AG10803 (cell line): ENCODE data around the gene GNG7.
"Not testable (repeated sequence)": the region's sequence is repeated elsewhere in the genome, so short reads cannot be mapped to it uniquely, and the experiment has no call there.

ENCODE experiments used
- DNase-seq: peaks from one replicate; pipeline ENCODE4 v3.0.0; 2010; ENCODE audit warnings: low read depth
- H3K4me3 ChIP-seq: 2 replicates; pipeline ENCODE4 v1.5.1; 2011; ENCODE audit warnings: mild to moderate bottlenecking, low read length, control low read depth
- CTCF ChIP-seq: conservative IDR thresholded peaks from 2 replicates; pipeline ENCODE4 v1.5.1; 2011; ENCODE audit warnings: mild to moderate bottlenecking, low read length, control low read depth, inconsistent platforms

GNG7 gene

GRCh38 chr19:2573916-2574315 lies 128.6 kb downstream of the GNG7 start:
- TF ChIP-seq CTCF: no peak
- no peak overlapping the region for H3K4me3 ChIP-seq
- no peak for DNase-seq

- H3K4me3 ChIP-seq, DNase-seq: not testable (repeated sequence)
Measured at GRCh38 chr19:2572152-2572551, 130.3 kb downstream of the GNG7 start.

- no peak for TF ChIP-seq CTCF
- no peak overlapping the region for H3K4me3 ChIP-seq
- DNase-seq: no peak
Measured at GRCh38 chr19:2569596-2570465, 132.7 kb downstream of the GNG7 start.

GRCh38 chr19:2567996-2568395 lies 134.5 kb downstream of the GNG7 start:
- H3K4me3 ChIP-seq: no peak overlapping the region
- no peak for DNase-seq
- no peak for TF ChIP-seq CTCF

GRCh38 chr19:2567580-2567979 lies 134.9 kb downstream of the GNG7 start:
- no peak for DNase-seq
- H3K4me3 ChIP-seq: no peak overlapping the region
- no peak for TF ChIP-seq CTCF

- DNase-seq, H3K4me3 ChIP-seq: not testable (repeated sequence)
Measured at GRCh38 chr19:2563546-2563945, 138.9 kb downstream of the GNG7 start.

GRCh38 chr19:2561895-2562294 lies 140.6 kb downstream of the GNG7 start:
- no peak for TF ChIP-seq CTCF
- DNase-seq: no peak
- H3K4me3 ChIP-seq: no peak overlapping the region

- no peak for TF ChIP-seq CTCF
- no peak overlapping the region for H3K4me3 ChIP-seq
- no peak for DNase-seq
Measured at GRCh38 chr19:2561221-2561620, 141.3 kb downstream of the GNG7 start.
